HEK293 (cell line): ENCODE results near the gene POTEI.
"Not testable (repeated sequence)": the region's sequence is repeated elsewhere in the genome, so short reads cannot be mapped to it uniquely, and the experiment has no call there.

ENCODE experiments used
- CTCF ChIP-seq: fragments of 450-650 bp; formaldehyde crosslinking; IDR thresholded peaks from 2 replicates; pipeline ENCODE4 v1.5.1; 2016; ENCODE audit warnings: missing biosample characterization, missing genetic modification characterization
- ELK4 ChIP-seq: IDR thresholded peaks from 2 replicates; pipeline ENCODE4 v1.6.1; 2011; ENCODE audit warnings: mild to moderate bottlenecking, low read depth, low read length, borderline replicate concordance
- KLF16 ChIP-seq: fragments of 450-650 bp; formaldehyde crosslinking; IDR thresholded peaks from 2 replicates; pipeline ENCODE4 v1.5.1; 2017; ENCODE audit warnings: missing biosample characterization, missing genetic modification characterization
- REPIN1 ChIP-seq: fragments of 450-650 bp; formaldehyde crosslinking; IDR thresholded peaks from 2 replicates; pipeline ENCODE4 v1.5.1; 2017; ENCODE audit warnings: missing biosample characterization, missing genetic modification characterization, low read depth
- ZEB2 ChIP-seq: fragments of 450-650 bp; formaldehyde crosslinking; IDR thresholded peaks from 2 replicates; pipeline ENCODE4 v1.5.1; 2016; ENCODE audit warnings: missing biosample characterization, missing genetic modification characterization
- ZNF121 ChIP-seq: fragments of 450-650 bp; formaldehyde crosslinking; IDR thresholded peaks from 2 replicates; pipeline ENCODE4 v1.5.1; 2016; ENCODE audit warnings: missing biosample characterization, missing genetic modification characterization
- ZNF174 ChIP-seq: fragments of 450-650 bp; formaldehyde crosslinking; IDR thresholded peaks from 2 replicates; pipeline ENCODE4 v1.5.0; 2017; ENCODE audit warnings: missing biosample characterization, mild to moderate bottlenecking, missing genetic modification characterization
- ZNF274 ChIP-seq, 2 experiments: fragments of 200-500 bp in 1 of 2; fragments of 450-650 bp in 1 of 2; sonication (Bioruptor generic) in 1 of 2; formaldehyde crosslinking in 1 of 2; IDR thresholded peaks; 2 replicates each; pipeline versions ENCODE4 v1.5.1 to v1.6.1; 2014 to 2016; ENCODE audit warnings: borderline replicate concordance in 1 of 2, inconsistent platforms in 1 of 2, low read length in 1 of 2, missing biosample characterization in 1 of 2, missing genetic modification characterization in 1 of 2
- ZNF645 ChIP-seq: fragments of 450-650 bp; formaldehyde crosslinking; IDR thresholded peaks from 2 replicates; pipeline ENCODE4; 2016; ENCODE audit warnings: missing biosample characterization, missing genetic modification characterization
- ZSCAN18 ChIP-seq: fragments of 450-650 bp; formaldehyde crosslinking; IDR thresholded peaks from 2 replicates; pipeline ENCODE4 v1.5.1; 2016; ENCODE audit warnings: missing biosample characterization, missing genetic modification characterization

- not testable (repeated sequence) for TF ChIP-seq CTCF; ELK4; ZNF645 (tag by site-specific recombination); ZNF274 (IDR thresholded peaks at IDR 0.05; ENCODE audit: low read length); ZNF274 (tag by site-specific recombination; IDR thresholded peaks at IDR 0.05; ENCODE audit: borderline replicate concordance); KLF16 (tag by site-specific recombination); REPIN1 (tag by site-specific recombination); ZEB2 (tag by site-specific recombination); ZSCAN18 (tag by site-specific recombination); ZNF121 (tag by site-specific recombination); ZNF174 (tag by site-specific recombination)
Measured at GRCh38 chr2:130416693-130417092, 92.4 kb downstream of the POTEI start.
